ENCODE data around the gene NTS.

DNA sequence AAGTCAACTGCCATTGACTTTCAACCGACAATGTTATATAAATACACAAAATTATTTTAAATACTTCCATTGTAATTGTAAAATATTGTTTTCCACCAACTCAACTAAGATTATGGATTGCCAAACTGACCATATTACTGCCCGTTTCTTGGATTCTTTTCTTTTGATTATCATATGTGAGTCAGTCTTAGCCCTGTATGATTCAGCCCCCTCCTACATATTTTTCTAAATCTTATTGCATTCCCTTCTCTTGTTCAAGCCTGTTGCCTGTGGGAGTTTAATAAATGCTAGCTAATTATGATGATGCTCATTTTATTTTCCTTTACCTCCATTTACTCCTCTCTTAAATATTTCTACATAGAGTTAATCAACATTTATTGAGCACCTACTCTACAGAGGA, 44.7 kb upstream of the NTS start:
- TF ChIP-seq CTCF (IDR thresholded peaks at IDR 0.05) (no peak), POLR2A (IDR thresholded peaks at IDR 0.05) (no peak)

Measured in testis (tissue), 2 donors.